Liver (tissue), 9 donors: ENCODE data around the gene SORD. TPM values are rescaled to one million over a fixed set of nuclear protein-coding genes. Genes with fewer than 3 reads are reported as not detected.

Source experiments
- DNase-seq: peaks from one replicate; pipeline ENCODE4 v3.0.0-alpha.2; 2017; ENCODE audit warnings: low spot score
- H3K27ac ChIP-seq, 2 donors: one replicate each; pipeline ENCODE4 v1.7.0; 2013; ENCODE audit warnings: inconsistent platforms in 2 of 2, low read length in 2 of 2, control low read depth in 1 of 2, low read depth in 1 of 2, mild to moderate bottlenecking in 1 of 2
- H3K27me3 ChIP-seq, 4 donors: one replicate each; pipeline versions ENCODE4 v1.6.1 to v1.7.0; 2013; ENCODE audit warnings: low read length in 3 of 4, inconsistent platforms in 1 of 4, mild to moderate bottlenecking in 1 of 4, moderate library complexity in 1 of 4; ENCODE audit not compliant: control insufficient read depth in 4 of 4, insufficient read depth in 4 of 4
- H3K36me3 ChIP-seq, 4 donors: one replicate each; pipeline versions ENCODE4 v1.6.1 to v1.7.0; 2013; ENCODE audit warnings: low read length in 3 of 4, mild to moderate bottlenecking in 3 of 4, low read depth in 1 of 4, moderate library complexity in 1 of 4; ENCODE audit not compliant: control insufficient read depth in 4 of 4, insufficient read depth in 3 of 4
- H3K4me1 ChIP-seq, 4 donors: one replicate each; pipeline versions ENCODE4 v1.6.1 to v1.7.0; 2013; ENCODE audit warnings: low read length in 3 of 4, mild to moderate bottlenecking in 3 of 4, moderate library complexity in 1 of 4; ENCODE audit not compliant: control insufficient read depth in 4 of 4, insufficient read depth in 4 of 4
- H3K4me3 ChIP-seq, 3 donors: one replicate each; pipeline versions ENCODE4 v1.6.1 to v1.7.0; 2013; ENCODE audit warnings: low read length in 3 of 3, control low read depth in 1 of 3, low read depth in 1 of 3, mild to moderate bottlenecking in 1 of 3
- H3K9ac ChIP-seq, 2 donors: one replicate each; pipeline ENCODE4 v1.7.0; 2013; ENCODE audit warnings: low read length in 2 of 2, mild to moderate bottlenecking in 2 of 2, moderate library complexity in 2 of 2, control low read depth in 1 of 2, low read depth in 1 of 2
- H3K9me3 ChIP-seq, 4 donors: one replicate each; pipeline versions ENCODE4 v1.6.1 to v1.7.0; 2013; ENCODE audit warnings: low read length in 3 of 4; ENCODE audit not compliant: control insufficient read depth in 4 of 4
- EGR1 ChIP-seq, 2 donors: IDR thresholded peaks; 2 replicates each; pipeline ENCODE4 v1.6.1; 2016 to 2018; ENCODE audit warnings: antibody characterized with exemption in 2 of 2, low read depth in 2 of 2
- FOXA1 ChIP-seq: IDR thresholded peaks from 2 replicates; pipeline ENCODE4 v1.6.1; 2016; ENCODE audit warnings: antibody characterized with exemption
- FOXA2 ChIP-seq: IDR thresholded peaks from 2 replicates; pipeline ENCODE4 v1.6.1; 2016; ENCODE audit warnings: antibody characterized with exemption
- GABPA ChIP-seq, 2 donors: IDR thresholded peaks in 1 of 2; conservative IDR thresholded peaks in 1 of 2; 2 replicates each; pipeline ENCODE4 v1.6.1; 2016; ENCODE audit warnings: antibody characterized with exemption in 2 of 2, mild to moderate bottlenecking in 1 of 2, moderate library complexity in 1 of 2
- HNF4A ChIP-seq, 2 donors: conservative IDR thresholded peaks; 2 replicates each; pipeline ENCODE4 v1.6.1; 2016; ENCODE audit warnings: antibody characterized with exemption in 2 of 2, mild to moderate bottlenecking in 2 of 2
- HNF4G ChIP-seq: IDR thresholded peaks from 2 replicates; pipeline ENCODE4 v1.6.1; 2016; ENCODE audit warnings: antibody characterized with exemption
- JUND ChIP-seq, 2 donors: IDR thresholded peaks; 2 replicates each; pipeline ENCODE4 v1.6.1; 2016; ENCODE audit warnings: antibody characterized with exemption in 2 of 2
- NR2F2 ChIP-seq: IDR thresholded peaks from 2 replicates; pipeline ENCODE4 v1.6.1; 2016; ENCODE audit warnings: antibody characterized with exemption
- RAD21 ChIP-seq, 2 donors: IDR thresholded peaks; 2 replicates each; pipeline ENCODE4 v1.6.1; 2016; ENCODE audit warnings: antibody characterized with exemption in 2 of 2, mild to moderate bottlenecking in 2 of 2
- RXRA ChIP-seq, 2 donors: IDR thresholded peaks; 2 replicates each; pipeline ENCODE4 v1.6.1; 2017 to 2018; ENCODE audit warnings: antibody characterized with exemption in 2 of 2, mild to moderate bottlenecking in 1 of 2
- SP1 ChIP-seq: IDR thresholded peaks from 2 replicates; pipeline ENCODE4 v1.6.1; 2018; ENCODE audit warnings: antibody characterized with exemption, mild to moderate bottlenecking
- TAF1 ChIP-seq: conservative IDR thresholded peaks from 2 replicates; pipeline ENCODE4 v1.6.1; 2016; ENCODE audit warnings: antibody characterized with exemption, mild to moderate bottlenecking
- YY1 ChIP-seq: IDR thresholded peaks from 2 replicates; pipeline ENCODE4 v1.6.1; 2016; ENCODE audit warnings: antibody characterized with exemption, mild to moderate bottlenecking
- WGBS: extraction: QIAGEN DNeasy Blood & Tissue Kit; methylation state at CpG from one replicate; pipeline ENCODE4 v1.1.7; 2013; 5-methylcytosine and 5-hydroxymethylcytosine counted together
- polyA plus RNA-seq, 2 donors: library from polyadenylated mRNA; stranded (reverse) in 1 of 2; unstranded in 1 of 2; fragments of 200-250 nt in 1 of 2; fragments of >200 nt in 1 of 2; fragmentation: Nextera tagmentation in 1 of 2; extraction: Ambion mirVana in 1 of 2; gene quantifications; one replicate each; pipeline versions ENCODE4 v1.2.1 to v1.2.3, GENCODE V29; 2013 to 2015
- total RNA-seq, 2 donors: library from RNA; depleted of rRNA; stranded (reverse); fragments of >200 nt; gene quantifications; one replicate each; pipeline ENCODE4 v1.2.3, GENCODE V29; 2014
- TF ChIP-seq, protein P1 (sequence below): IDR thresholded peaks from 2 replicates; pipeline ENCODE4 v1.6.1; 2016; ENCODE audit warnings: antibody characterized with exemption
- TF ChIP-seq, protein P2 (sequence below): IDR thresholded peaks from 2 replicates; pipeline ENCODE4 v1.6.1; 2016; ENCODE audit warnings: antibody characterized with exemption
- TF ChIP-seq, protein P3 (sequence below): fragments of 150-350 bp; IDR thresholded peaks from 2 replicates; pipeline ENCODE4 v1.5.1; 2017; ENCODE audit warnings: improper control_type of control experiment, low read depth, low read length; ENCODE audit not compliant: missing input control
- TF ChIP-seq, protein P4 (sequence below): IDR thresholded peaks from 2 replicates; pipeline ENCODE4 v1.6.1; 2016; ENCODE audit warnings: antibody characterized with exemption, mild to moderate bottlenecking
- donor health status: healthy.
- donor health status: healthy.
- donor health status: healthy.
- donor health status: healthy.
- donor health status: healthy.

The SORD gene
- total and polyA plus RNA-seq, 4 donors, result 75.5 to 169 (median 167) TPM

DNA sequence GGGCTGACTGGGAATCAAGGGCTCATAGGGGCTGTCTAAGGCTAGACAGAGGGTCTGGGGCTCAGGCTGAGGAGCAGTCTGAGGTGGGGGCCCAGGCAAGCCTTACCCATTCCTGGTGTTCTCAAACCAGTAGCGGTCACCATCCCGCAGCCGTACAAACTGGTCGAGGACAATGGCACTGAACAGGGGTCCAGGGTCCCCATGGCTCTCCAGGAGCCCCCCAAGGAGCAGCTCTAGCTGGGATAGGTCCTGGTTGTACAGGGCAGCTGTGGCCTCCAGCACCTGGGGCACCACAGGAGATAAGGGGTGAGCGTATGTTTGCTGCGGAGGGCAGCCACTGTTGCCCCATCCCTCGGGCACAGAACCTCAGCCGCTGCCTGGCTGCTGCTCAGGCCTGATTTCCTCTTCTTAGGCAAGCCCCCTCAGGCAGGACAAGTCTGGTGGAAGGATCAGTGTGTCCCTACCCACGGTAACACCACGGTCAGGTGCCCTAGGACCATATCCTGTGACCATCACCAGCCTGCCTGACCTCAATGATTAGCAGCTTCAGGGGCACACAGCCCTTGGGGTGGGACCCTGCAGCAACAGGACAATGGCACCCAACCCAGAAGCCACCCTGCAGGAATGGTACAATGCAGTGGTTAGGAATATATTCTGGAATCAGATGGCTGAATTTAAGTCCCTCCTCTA is 85.1 kb downstream of the SORD start:
- DNase-seq, result no peak
- Histone ChIP-seq H3K27ac (no peak overlapping the region), H3K27me3 (peaks cover 3 to 9% (median 5%) of the 10 kb centered on the region in 4 donors)

DNA sequence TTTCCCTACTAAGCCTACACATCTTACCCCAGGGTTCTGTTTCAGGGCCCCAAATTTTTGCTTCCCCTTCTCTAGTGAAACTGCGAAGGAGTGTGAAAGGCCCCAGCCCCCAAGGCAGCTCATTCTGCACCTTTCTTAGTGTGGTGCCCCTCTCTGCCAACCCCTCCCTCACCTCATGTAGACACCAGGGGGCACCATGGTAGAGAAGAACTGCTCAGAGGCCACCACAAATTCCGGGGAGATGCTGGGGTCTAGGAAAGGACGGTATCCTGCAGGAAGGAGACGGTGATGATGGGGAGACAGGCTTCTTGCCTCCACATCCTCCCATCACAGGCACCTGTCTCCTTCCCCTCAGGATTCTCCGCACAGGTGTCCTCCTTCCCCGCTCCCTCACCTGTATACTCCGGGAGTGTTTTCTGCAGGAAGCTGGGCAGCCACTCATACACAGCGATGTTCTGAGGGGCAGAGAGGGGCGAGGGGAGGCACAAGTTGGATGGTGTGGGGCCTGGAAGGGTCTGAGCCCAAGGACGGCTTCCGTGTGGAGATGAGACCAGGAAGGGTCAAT is 87.3 kb downstream of the SORD start:
- Histone ChIP-seq H3K27me3 (peaks cover 4 to 13% (median 6%) of the 10 kb centered on the region in 4 donors), H3K4me1 (peaks cover 9 to 25% (median 18%) of the 10 kb centered on the region in 4 donors), H3K4me3 (no peak overlapping the region), H3K9me3 (no peaks in the 10 kb centered on the region), H3K27ac (no peak overlapping the region), H3K9ac (no peak overlapping the region), H3K36me3 (no peaks in the 10 kb centered on the region)
- WGBS, result 62% methylated on average over 11 of the region's 11 CpGs
- TF ChIP-seq, protein P1, sequence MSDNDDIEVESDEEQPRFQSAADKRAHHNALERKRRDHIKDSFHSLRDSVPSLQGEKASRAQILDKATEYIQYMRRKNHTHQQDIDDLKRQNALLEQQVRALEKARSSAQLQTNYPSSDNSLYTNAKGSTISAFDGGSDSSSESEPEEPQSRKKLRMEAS, result no peak
- TF ChIP-seq NR2F2, result no peak
- TF ChIP-seq, protein P2, sequence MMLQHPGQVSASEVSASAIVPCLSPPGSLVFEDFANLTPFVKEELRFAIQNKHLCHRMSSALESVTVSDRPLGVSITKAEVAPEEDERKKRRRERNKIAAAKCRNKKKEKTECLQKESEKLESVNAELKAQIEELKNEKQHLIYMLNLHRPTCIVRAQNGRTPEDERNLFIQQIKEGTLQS, result no peak
- TF ChIP-seq JUND (IDR thresholded peaks at IDR 0.05), result no peak
- TF ChIP-seq EGR1 (IDR thresholded peaks at IDR 0.05; ENCODE audit: low read depth in 2 of 2), result no peak
- no peak for DNase-seq

More for the DNA sequence above, 85.1 kb downstream of the SORD start:
- H3K4me1 ChIP-seq, result peaks cover 7 to 11% (median 9%) of the 10 kb centered on the region in 4 donors
- no peak overlapping the region for H3K4me3 ChIP-seq
- no peaks in the 10 kb centered on the region for H3K9me3 ChIP-seq
- TF ChIP-seq SP1 (no peak), EGR1 (IDR thresholded peaks at IDR 0.05; ENCODE audit: low read depth in 2 of 2) (no peak), JUND (IDR thresholded peaks at IDR 0.05) (no peak), RXRA (IDR thresholded peaks at IDR 0.05) (no peak), FOXA1 (no peak), FOXA2 (no peak), NR2F2 (no peak), YY1 (no peak), HNF4G (no peak), HNF4A (conservative IDR thresholded peaks at IDR 0.05) (no peak), GABPA (IDR thresholded peaks at IDR 0.05 in 1 of 2, conservative IDR thresholded peaks at IDR 0.05 in 1 of 2) (no peak), TAF1 (no peak), RAD21 (IDR thresholded peaks at IDR 0.05) (no peak)
- TF ChIP-seq, protein P1, result no peak
- TF ChIP-seq, protein P2, result no peak
- TF ChIP-seq, protein P3, sequence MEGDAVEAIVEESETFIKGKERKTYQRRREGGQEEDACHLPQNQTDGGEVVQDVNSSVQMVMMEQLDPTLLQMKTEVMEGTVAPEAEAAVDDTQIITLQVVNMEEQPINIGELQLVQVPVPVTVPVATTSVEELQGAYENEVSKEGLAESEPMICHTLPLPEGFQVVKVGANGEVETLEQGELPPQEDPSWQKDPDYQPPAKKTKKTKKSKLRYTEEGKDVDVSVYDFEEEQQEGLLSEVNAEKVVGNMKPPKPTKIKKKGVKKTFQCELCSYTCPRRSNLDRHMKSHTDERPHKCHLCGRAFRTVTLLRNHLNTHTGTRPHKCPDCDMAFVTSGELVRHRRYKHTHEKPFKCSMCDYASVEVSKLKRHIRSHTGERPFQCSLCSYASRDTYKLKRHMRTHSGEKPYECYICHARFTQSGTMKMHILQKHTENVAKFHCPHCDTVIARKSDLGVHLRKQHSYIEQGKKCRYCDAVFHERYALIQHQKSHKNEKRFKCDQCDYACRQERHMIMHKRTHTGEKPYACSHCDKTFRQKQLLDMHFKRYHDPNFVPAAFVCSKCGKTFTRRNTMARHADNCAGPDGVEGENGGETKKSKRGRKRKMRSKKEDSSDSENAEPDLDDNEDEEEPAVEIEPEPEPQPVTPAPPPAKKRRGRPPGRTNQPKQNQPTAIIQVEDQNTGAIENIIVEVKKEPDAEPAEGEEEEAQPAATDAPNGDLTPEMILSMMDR, result no peak
- TF ChIP-seq, protein P4, sequence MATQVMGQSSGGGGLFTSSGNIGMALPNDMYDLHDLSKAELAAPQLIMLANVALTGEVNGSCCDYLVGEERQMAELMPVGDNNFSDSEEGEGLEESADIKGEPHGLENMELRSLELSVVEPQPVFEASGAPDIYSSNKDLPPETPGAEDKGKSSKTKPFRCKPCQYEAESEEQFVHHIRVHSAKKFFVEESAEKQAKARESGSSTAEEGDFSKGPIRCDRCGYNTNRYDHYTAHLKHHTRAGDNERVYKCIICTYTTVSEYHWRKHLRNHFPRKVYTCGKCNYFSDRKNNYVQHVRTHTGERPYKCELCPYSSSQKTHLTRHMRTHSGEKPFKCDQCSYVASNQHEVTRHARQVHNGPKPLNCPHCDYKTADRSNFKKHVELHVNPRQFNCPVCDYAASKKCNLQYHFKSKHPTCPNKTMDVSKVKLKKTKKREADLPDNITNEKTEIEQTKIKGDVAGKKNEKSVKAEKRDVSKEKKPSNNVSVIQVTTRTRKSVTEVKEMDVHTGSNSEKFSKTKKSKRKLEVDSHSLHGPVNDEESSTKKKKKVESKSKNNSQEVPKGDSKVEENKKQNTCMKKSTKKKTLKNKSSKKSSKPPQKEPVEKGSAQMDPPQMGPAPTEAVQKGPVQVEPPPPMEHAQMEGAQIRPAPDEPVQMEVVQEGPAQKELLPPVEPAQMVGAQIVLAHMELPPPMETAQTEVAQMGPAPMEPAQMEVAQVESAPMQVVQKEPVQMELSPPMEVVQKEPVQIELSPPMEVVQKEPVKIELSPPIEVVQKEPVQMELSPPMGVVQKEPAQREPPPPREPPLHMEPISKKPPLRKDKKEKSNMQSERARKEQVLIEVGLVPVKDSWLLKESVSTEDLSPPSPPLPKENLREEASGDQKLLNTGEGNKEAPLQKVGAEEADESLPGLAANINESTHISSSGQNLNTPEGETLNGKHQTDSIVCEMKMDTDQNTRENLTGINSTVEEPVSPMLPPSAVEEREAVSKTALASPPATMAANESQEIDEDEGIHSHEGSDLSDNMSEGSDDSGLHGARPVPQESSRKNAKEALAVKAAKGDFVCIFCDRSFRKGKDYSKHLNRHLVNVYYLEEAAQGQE, result no peak
- no peak overlapping the region for H3K9ac ChIP-seq
- WGBS, result 93% methylated on average over 10 of the region's 10 CpGs
- no peaks in the 10 kb centered on the region for H3K36me3 ChIP-seq
